Neural cell (in vitro differentiated cells): Measurements from ENCODE around the gene DIS3.
"Not testable (repeated sequence)": the region's sequence is repeated elsewhere in the genome, so short reads cannot be mapped to it uniquely, and the experiment has no call there.

Experiments
- CTCF ChIP-seq: fragments of 450-650 bp; IDR thresholded peaks from 2 replicates; pipeline ENCODE4 v1.5.1; 2014; ENCODE audit warnings: antibody characterized with exemption, mild to moderate bottlenecking, moderate library complexity; ENCODE audit not compliant: poor library complexity, severe bottlenecking
- TAF1 ChIP-seq: IDR thresholded peaks from 2 replicates; pipeline ENCODE4 v1.6.1; 2012; ENCODE audit warnings: low read depth

GRCh38 chr13:72726185-72726584 is 55.5 kb downstream of the DIS3 start:
- not testable (repeated sequence) for TF ChIP-seq CTCF, TAF1
